Measurements from ENCODE around the gene ZNG1B.
"Not testable (repeated sequence)": the region's sequence is repeated elsewhere in the genome, so short reads cannot be mapped to it uniquely, and the experiment has no call there.

The ZNG1B gene

DNA sequence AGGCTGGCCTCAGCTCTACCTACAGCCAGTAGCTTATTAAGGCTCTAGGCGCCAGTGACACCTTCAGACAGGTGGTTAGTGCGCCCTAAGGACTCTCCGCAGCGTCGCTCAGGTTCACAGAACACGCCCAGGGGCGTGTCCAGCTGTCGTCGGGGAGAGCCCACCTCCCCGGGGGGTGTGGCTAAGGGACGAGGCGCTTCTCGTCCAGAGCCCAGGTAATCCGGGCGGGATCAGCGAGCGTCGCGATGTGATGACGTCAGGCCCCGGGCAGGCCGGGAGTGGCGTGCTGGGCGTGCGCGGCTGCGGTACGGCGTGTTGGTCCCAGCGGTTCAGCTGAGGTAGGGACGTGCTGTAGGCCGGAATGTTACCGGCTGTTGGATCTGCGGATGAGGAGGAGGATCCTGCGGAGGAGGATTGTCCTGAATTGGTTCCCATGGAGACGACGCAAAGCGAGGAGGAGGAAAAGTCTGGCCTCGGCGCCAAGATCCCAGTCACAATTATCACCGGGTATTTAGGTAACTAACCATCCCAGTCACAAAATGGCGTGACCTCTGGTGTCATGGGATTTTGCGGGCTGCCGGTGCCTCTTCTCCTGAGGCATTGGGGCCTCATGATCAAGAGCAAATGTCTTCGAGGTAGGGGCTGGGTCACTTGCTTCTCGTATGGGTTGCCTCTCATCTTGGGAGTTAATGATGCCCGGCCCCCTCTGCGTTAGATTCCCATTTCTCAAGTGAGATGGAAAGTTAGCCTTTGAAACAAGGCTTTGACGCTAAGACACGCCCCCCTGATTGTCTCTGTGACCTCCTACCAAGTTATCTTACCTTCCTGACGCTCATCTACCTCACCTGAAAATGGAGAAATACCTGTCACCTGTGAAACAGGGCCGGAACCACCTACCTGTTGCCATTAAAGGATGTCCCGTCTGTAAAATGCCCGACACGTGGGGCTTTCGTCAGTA lies at the start of gene ZNG1B:
Gene ZNG1B (plus strand): TSS at position 184 of the 958 bp plus-strand sequence. CDS start 178 bp downstream, at position 362.
- DNase-seq, result peak; percentile 72

DNA sequence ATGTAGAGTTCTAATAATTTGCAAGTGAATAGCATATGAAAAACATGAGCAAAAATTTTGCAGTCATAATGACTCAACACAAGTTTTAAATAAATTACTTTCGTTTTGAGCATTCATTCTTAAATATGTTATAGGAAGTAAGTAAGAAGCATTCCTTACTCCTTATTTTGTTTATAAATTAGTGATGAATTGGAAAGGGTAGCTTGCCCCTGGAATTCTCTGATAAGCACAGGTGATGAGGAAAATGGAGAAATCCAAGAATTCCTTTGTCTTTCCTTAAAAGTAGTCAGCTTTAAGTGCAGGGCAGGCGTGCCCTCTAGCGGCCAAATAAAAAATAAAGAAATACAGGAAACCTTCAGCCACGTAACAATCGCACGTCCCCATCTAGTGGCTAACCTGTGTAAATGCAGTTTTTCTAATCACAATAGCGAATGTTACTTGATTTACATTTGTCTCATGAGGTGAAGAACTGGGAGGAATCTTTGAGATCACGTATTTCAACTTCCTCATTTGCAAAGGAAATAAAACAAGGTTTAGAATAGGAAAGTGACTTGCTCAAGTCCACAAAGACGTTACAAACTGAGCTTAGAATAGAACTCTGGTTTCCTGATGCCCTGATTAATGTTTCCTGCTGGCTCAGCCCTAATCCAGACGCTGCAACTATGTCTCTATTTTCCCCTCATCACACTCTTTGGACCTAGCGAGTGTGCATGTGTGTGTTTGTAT lies 47.2 kb upstream of the ZNG1B start:
- DNase-seq, result peak; percentile 53

DNA sequence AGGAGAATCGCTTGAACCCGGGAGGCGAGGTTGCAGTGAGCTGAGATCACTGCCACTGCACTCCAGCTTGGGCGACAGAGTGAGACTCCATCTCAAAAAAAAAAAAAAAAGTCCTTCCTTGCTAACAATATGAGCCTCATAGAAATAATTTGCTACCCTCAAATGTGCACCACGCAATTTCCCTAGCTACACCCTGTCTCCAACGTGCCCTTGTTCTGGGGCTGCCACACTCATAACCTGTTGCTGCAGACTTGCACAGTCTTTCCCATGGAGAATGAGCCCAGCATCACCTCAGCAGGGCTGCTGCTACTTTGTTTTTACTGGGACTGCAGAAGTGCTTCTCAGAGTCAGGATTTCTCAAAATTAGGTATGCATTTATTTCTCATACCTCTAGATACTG lies 46.4 kb upstream of the ZNG1B start:
- no peak for DNase-seq

DNA sequence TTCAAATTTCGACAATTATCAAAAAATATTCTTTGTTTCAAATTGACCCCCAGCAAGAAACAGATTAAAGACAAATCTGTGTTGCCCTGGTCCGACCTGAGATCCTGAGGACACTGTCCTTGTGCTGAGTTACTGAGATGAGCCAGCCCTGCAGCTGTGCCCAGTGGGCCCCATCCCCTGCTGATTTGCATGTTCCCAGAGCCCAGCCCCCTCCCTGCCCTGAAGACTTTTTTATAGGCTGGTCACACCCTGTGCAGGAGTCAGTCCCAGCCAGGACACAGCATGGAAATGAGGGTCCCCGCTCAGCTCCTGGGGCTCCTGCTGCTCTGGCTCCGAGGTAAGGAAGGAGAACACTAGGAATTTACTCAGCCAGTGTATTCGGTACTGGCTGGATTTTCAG lies 31.4 kb upstream of the ZNG1B start:
- DNase-seq, result no peak

DNA sequence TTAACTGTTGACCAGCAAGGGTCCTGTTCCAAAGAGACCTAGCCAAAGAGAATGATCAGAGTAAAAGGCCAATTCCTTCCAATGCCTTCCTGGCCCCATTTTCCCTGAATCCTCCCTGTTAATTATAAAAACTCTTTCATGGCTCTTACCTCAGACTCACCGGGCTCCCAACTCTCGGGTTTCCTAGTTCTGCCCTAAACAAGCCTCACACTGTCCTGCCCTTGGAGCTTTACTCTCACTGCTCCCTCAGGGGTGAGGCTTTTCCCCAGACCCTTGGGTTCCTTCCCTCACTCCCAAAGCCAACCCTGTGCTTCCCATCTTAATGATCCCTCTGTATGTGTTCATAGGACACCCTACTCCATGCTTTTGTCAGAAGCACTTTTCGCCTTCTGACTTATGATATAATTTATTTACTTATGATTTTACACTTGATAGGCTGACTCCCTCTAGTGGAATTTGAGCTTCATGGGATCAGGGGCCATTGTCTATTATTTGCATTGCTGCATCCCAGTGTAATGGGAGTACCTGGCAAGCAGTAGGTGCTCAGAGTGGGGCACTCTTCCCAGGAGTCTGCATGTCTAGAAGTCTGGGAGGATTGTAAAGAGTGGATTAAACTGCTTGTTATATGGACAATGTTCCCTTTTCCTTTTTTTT lies 29.9 kb upstream of the ZNG1B start:
- no peak for DNase-seq

DNA sequence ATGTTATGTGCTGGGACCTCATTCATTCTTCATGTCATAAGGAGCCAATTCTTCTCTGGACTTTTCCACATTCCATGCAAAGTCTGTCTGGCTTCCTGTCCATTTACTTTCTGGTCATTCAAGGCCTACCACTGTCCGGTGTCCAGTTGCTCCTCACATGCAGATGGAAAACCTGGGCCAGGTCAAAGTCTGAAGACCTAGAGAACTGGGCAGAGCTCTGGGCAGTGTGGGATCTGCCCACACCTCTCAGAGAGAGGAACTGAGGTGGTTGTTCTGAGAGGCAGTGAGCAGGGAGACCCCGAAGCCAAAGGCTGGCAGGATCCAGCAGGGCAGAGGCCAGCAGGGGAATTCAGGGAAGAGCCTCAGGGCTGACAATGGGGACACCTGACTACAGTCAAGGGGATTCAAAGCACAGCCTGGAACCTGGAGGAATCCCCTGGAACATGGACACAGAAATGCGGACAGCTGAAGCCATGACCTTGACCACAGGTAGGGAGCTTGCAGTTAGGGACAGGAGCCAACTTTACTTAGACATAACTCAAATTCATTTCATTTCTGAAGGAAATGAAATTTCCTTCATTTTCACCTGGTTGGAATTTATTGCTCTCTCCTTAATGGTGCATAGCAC lies 25.7 kb upstream of the ZNG1B start:
- DNase-seq, result not testable (repeated sequence)

DNA sequence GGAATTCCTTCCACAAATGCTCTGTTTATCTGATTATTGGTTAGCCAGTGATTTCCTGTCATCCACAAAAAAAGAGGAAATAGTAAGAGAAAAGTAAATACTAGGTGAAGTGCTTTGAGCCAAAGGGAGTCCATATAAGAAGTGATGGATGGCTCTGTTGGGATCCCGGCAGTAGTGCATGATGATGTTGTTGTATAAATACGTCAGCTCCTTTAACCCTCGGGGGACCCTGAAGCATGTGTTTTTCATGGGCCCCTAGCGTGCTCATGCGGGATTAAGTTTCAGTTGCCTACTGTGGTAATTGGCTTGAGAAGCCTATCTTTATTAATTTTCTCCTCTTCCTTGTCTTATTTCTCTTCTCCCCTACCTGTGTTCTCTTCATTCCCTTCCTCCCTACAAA lies 24.7 kb upstream of the ZNG1B start:
- not testable (repeated sequence) for DNase-seq

DNA sequence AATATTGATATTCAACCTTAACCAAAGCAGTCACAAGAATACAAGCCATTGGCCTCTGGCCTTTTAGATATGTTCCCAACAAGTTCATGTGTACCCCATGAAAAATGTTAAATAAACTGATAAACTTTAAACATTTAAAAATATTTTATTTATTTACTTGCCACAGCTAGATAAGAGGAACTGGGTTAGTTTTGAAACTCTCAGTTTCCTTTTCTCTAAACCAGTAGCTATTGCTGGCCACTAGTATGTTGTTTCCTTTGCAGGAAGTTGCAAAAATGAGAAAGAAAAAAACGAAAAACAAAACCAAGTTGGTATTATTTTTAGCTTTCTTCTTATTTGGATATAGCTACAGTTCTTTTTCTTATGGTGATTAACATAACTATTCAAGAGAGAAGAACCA lies 5.7 kb upstream of the ZNG1B start:
- DNase-seq, result not testable (repeated sequence)

DNA sequence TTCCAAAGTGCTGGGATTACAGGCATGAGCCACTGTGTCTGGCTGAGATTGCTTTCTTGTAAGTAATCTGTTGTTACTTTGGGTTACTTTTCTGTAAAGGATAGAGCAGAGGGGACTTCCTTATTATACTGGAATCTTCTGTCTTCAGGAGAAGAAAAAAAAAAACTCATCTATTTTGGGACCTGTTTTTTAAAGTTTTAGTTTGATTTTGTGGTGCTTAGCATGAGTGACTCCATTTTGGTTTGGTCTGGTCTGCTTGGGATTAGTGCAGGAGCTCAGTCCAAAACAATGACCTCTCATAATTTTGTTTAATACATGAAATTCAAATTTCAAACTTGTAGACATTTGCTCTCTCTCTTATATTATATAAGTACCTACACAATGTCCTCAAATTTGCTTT lies 4.0 kb upstream of the ZNG1B start:
- DNase-seq, result not testable (repeated sequence)

DNA sequence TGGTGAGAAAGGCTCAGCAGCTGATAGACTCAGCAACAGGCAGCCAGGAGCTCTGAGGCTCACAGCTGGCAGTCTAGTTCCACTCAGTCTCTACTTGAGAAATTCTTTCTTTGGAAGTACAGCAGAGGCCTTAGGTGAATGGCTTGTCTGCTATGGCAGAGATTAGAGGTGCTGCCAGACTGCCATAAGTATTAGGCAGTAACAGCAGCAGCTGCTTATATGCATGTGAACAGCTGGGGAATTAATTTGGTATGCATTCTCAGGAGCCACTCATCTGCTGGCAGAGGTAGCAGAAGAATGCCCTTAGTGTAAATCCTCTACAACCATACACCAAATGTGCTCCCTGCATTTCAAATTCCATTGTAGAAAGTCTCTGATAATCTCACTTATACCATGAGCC lies 28.3 kb downstream of the ZNG1B start:
- DNase-seq, result not testable (repeated sequence)

DNA sequence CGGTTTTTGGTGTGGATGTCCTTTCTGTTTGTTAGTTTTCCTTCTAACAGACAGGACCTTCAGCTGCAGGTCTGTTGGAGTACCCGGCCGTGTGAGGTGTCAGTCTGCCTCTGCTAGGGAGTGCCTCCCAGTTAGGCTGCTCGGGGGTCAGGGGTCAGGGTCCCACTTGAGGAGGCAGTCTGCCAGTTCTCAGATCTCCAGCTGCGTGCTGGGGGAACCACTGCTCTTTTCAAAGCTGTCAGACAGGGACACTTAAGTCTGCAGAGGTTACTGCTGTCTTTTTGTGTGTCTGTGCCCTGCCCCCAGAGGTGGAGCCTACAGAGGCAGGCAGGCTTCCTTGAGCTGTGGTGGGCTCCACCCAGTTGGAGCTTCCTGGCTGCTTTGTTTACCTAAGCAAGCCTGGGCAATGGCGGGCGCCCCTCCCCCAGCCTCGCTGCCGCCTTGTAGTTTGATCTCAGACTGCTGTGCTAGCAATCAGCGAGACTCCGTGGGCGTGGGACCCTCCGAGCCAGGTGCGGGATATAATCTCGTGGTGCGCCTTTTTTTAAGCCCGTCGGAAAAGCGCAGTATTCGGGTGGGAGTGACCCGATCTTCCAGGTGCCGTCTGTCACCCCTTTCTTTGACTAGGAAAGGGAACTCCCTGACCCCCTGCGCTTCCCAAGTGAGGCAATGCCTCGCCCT lies 39.3 kb downstream of the ZNG1B start:
- DNase-seq, result not testable (repeated sequence)

DNA sequence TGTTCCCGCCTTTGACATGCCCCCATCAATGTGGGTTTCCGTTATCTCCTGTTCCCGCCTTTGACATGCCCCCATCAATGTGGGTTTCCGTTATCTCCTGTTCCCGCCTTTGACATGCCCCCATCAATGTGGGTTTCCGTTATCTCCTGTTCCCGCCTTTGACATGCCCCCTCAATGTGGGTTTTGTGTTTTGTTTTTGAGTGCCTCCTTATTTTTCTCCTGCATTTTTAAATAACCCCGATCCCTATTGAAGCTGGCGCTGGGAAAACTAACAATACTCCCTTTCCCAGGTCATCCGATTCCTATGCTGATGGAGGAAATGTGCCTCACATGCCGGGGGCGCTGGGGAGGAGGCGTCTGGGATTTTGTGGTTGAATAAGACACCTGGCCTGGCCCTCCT lies 59.0 kb downstream of the ZNG1B start:
- DNase-seq, result not testable (repeated sequence)

DNA sequence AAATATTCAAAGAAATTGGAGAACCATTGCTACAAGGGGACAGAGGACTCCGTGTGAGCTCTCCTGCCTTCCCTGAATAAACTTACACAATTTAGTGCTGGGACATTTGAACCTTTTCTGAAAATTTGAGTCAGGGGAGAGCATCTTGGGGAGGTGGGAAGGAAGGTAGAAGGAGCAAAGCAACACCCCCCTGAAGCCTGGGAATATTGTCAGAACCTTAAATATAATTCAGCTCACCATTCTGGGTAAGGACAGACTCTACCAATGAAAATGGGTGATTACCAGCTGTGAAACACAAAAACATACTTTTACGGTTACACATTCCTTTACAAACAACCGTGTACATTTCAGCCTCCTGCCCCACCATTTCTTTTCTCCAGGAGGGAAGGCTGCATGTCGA lies 60.9 kb downstream of the ZNG1B start, which contains the start of gene FOXD4L1:
Gene FOXD4L1 (plus strand): TSS at position 301 of the 400 bp plus-strand sequence. CDS start 592 bp downstream, outside the sequence.
- not testable (repeated sequence) for DNase-seq

DNA sequence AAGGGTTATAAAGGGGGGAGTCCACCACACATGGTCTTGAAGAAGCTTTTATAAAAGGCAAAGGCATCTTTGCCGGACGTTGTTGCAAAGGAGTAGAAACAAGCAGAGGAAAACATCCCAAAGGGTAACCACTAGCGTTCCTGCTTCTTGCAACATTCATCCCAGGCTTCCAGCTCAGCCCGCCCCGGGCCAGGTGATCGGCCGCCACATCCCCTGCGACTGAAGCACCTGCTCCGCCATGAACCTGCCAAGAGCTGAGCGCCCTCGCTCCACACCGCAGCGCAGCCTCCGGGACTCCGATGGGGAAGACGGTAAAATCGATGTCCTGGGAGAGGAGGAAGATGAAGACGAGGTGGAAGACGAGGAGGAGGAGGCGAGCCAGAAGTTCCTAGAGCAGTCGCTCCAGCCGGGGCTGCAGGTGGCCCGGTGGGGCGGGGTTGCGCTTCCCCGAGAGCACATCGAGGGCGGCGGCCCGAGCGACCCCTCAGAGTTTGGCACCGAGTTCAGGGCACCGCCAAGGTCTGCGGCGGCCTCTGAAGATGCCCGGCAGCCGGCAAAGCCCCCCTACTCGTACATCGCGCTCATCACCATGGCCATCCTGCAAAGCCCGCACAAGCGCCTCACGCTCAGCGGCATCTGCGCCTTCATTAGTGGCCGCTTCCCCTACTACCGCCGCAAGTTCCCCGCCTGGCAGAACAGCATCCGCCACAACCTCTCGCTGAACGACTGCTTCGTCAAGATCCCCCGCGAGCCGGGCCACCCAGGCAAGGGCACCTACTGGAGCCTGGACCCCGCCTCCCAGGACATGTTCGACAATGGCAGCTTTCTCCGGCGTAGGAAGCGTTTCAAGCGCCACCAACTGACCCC lies 61.8 kb downstream of the ZNG1B start:
- DNase-seq, result peak; percentile 27

DNA sequence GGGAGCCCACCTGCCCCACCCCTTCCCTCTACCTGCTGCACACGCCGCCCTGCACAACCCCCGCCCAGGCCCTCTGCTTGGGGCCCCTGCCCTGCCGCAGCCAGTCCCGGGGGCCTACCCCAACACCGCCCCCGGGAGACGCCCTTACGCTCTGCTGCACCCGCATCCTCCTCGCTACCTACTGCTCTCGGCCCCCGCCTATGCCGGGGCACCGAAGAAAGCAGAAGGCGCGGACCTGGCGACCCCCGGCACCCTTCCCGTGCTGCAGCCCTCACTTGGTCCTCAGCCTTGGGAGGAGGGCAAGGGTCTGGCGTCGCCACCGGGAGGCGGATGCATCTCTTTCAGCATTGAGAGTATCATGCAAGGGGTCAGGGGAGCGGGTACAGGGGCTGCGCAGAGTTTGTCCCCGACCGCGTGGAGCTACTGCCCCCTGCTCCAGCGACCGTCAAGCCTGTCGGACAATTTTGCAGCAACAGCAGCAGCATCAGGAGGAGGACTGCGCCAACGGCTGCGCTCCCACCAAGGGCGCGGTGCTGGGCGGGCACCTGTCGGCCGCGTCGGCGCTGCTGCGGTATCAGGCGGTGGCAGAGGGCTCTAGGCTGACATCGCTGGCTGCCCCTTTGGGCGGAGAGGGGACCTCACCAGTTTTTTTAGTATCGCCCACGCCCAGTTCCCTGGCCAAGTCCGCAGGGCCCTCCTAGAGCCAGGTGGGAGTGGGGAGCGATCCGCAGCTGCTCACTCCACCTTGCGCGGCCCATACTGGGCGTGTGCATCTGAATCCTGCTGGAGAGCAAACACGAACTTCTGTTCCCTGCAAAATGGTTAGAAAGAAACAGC lies 62.6 kb downstream of the ZNG1B start:
- DNase-seq, result not testable (repeated sequence)

DNA sequence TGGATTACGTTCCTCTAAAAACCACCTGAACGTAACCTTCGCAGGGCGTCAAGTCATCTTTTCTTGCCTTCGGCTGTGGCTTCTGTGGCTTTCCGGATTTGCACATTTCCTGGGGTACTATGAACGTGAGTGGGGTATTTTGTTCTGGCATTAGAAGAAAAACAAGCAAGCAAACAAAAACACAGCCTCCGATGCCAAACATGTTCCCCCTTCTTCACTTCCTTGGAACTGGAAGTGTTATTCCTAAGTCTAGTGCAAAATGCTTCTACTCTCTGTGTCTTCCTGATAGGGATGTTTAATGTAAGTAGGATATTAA lies 63.2 kb downstream of the ZNG1B start:
- DNase-seq, result not testable (repeated sequence)

DNA sequence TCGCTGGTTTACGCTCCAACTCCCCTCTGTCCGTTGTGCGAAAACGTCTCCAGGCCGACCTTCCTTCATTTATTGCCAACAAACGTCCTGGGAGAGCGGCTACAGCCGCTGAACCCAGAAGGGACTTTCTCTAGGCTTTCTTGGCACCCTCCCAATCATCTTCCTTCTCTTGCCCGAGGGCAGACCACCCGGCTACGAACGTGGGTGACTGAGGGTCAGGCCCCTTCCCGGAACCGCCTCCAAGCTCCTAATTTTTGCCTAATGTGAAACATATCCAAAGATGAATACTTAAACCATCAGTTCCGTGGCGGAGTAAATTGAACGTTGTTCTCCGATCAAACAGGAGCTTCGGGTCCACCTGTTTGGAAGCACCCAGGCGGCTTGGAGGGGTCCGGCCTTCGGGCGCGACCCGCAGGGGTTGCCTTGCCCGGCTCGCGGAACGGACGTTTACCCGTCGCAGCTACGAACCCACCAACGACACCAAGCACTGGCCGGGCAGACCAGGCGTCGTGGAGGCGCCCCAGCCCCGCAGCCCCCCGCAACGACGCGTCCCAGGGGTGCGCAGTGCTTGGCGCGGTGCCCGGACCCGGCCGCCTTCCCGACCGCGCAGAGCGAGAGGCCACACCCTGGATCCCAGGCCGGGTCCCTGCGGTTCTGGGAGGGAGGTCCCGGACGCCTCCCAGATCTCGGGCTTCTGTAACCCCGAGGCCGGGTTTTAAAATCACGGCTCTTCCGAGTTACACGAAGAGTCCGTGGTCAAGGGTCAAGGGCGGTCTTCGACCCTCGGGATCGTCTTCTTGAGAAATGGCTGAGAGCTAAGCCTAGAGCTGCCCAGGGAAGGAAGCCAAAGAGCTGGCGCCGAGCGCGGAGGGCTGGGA lies 65.0 kb downstream of the ZNG1B start:
- peak; percentile 26 for DNase-seq

DNA sequence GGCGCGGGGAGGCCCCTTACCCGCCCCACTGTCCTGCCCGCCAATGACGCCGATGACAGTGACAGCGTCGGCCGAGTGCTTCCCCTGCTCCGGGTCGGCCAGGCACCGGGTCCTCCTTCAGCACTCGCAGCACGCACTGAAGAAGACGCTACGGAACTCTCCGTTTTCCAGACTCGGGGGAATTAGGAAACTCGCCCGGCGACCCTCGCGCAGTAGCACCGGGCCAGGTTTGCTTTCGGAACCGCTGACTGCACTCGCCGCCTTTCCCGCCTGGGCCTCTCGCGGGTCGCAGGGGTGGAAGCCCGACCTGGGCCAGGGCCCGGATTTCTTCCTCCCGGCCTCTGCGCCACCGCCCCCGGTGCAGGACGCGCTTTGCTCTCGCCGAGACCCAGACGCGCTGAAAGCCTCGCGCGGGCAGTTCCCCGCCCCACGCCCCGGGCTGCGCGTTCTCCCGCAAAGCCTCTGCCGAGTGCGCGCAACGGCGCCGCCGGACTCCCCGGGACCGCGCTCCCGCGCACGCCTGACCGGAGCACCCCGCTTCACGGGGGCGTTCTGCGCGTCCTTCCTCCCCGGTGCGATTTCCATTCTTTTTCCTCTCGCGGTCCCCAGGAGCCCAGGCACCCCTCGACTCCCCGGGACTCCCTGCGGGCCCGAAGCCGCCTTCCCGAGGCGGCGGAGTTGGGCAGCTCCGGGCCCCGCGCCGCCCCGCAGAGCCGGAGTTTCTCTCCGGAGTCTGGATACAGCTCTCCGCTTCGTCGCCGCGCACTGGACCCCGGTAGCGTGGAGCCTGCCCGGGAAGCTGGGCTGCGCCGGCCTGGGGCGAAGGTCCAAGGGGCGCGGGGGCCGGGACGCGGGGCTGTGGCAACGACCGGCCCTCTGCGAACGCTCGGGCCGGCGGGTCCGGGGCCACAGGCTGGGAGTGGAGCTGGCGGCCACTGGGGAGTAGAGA lies 65.9 kb downstream of the ZNG1B start:
- peak; percentile 36 for DNase-seq

Data from activated CD4-positive, CD25-positive, alpha-beta regulatory T cell treated with anti-CD3 and anti-CD28 coated beads, Interleukin-2, amount 50 U/mL, for 72 hours (primary cell).